HG02588 (cell line): ENCODE data around the gene TMEM253.

ENCODE experiments used
- ATAC-seq: cut with Tn5 transposase; IDR thresholded peaks from one replicate; pipeline ENCODE4 v1.9.1; 2021; ENCODE audit warnings: mild to moderate bottlenecking, moderate library complexity; ENCODE audit not compliant: unreplicated experiment

The TMEM253 gene

DNA sequence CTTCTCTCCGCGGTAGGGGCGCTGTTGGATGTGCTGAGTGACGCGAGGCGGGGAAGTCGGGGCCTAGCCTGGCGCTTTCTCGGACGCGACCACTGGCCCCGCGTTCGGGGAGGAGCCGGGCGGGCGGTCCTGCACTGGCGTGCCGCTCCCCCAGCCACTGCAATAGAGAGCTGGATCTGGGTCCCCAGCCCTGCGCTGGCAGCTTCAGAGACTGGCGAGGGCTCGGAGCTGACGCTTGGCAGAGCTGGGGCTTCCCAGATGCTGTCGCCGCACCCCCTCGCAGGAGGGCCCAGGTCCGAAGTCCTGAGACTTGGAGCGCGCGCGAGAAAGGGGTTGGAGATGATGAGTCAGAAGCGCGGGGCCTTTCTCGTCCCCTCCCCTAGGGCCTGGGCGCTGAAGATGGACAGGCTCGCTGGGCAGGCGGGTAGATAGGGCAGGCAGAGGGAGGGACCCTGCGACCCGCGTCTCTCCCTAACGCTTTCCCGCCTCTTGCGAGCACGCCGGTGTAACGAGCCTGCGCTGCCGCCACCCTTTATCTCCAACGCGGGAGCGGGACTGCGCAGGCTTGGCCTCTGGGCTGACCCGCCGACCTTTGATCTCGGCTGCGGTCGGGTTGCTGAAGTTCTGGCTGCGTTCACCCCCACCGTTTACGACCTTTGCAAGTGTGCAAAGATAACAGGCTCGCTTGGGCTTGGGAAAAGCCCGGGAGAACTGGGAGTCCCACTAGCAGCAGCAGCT lies 3.0 kb downstream of the TMEM253 start:
- ATAC-seq: peak; percentile 91

GRCh38 chr14:21104448-21105060 lies 3.7 kb downstream of the TMEM253 start:
- ATAC-seq: peak; percentile 30

GRCh38 chr14:21105095-21105494 lies 4.2 kb downstream of the TMEM253 start:
- no peak for ATAC-seq

GRCh38 chr14:21106176-21106497 lies 5.3 kb downstream of the TMEM253 start:
- ATAC-seq: no peak

GRCh38 chr14:21106498-21107282 lies 5.8 kb downstream of the TMEM253 start:
- no peak for ATAC-seq

GRCh38 chr14:21107283-21107800 lies 6.5 kb downstream of the TMEM253 start:
- no peak for ATAC-seq

GRCh38 chr14:21108791-21109190 lies 7.9 kb downstream of the TMEM253 start:
- ATAC-seq: no peak

DNA sequence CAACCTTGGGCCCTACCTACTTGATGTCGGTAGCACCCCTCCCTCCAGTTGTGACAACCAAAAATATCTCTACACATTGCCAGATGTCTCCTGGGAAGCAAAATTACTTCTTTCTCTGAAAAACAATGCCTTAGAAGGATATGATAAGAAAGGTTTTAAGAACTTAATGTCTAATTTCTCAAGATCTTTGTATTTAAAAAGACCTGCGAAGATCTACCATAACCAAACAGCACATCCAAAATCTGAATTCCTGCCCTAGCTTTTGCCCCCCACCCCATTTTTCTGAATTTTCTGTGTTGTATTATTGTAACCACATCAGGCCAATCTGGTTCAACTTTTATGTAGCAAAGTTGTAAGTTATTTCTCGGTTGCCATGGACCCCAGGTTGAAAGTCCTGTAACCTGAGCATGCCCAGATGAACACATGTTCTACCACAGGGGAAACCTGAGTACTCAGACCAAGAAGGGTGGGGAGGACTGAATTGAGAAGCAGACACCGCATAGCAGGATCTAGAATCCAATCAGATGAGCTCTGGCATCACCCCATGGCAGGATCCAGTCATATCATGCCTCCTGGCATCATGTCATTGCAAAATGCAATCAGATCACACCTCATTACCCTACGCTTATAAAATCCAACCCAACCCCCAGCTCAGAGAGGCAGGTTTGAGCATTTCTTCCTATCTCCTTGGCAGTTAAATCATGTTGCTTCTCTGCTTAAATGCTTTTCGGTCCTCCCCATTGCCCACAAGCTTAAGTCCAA lies 8.7 kb downstream of the TMEM253 start:
- no peak for ATAC-seq

- ATAC-seq: no peak
These were observed 11.4 kb downstream of the TMEM253 start for GRCh38 chr14:21112255-21112654.

DNA sequence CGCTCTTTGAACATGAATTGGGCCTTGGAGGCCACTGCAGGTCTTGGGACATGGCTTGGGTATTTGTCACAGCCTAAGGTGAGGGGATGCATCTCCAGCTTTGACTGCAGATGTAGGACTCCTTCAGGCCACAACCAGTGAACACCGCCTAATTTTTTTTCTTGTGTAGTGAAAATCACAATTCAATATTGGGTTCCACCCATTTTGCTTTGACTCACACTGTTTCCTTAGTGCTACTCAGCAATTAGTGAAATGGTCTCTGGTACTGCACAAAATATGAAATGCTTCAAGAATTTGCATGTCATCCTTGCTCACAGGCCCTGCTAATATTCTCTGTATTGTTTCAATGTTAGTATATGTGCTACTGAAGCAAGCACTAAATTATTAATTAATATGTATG lies 12.5 kb downstream of the TMEM253 start:
- ATAC-seq: no peak

DNA sequence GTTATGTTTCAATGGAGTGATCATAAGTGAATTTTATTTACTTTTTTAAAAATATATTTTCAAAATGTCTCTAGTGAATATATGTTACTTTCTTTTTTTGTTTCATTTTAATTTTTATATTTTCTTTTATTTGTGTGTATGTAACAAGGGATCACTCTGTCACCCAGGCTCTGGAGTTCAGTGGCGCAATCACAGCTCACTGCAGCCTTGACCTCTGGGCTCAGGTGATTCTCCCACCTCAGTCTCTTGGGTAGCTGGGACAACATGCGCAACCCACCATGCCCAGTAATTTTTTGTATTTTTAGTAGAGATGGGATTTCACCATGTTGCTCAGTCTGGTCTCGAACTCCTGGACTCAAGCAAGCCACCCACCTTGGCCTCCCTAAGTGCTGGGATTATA lies 18.1 kb downstream of the TMEM253 start:
- no peak for ATAC-seq

- no peak for ATAC-seq
These were observed 19.8 kb downstream of the TMEM253 start for GRCh38 chr14:21120686-21121085.

- no peak for ATAC-seq
These were observed 20.3 kb downstream of the TMEM253 start for GRCh38 chr14:21121122-21121521.

GRCh38 chr14:21123429-21123828 lies 22.6 kb downstream of the TMEM253 start:
- no peak for ATAC-seq

GRCh38 chr14:21133901-21134300 lies 33.0 kb downstream of the TMEM253 start:
- ATAC-seq: no peak

GRCh38 chr14:21136024-21136423 lies 35.2 kb downstream of the TMEM253 start:
- ATAC-seq: no peak

DNA sequence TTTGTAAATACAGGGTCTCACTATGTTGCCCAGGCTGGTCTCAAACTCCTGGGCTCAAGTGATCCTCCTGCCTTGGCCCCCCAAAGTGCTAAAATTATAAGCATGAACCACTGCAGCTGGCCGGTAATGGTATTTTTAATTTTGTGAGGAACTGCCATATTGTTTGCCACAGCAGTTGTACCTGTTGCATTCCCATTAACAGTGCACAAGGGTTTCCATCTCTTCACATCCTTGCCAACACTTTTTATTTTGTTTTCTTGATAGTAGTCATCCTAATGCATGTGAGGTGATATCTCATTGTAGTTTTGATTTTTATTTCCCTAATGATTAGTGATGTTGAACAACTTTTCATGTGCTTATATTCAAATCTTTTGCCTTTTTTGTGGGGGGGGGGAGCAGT lies 41.5 kb downstream of the TMEM253 start:
- ATAC-seq: no peak

DNA sequence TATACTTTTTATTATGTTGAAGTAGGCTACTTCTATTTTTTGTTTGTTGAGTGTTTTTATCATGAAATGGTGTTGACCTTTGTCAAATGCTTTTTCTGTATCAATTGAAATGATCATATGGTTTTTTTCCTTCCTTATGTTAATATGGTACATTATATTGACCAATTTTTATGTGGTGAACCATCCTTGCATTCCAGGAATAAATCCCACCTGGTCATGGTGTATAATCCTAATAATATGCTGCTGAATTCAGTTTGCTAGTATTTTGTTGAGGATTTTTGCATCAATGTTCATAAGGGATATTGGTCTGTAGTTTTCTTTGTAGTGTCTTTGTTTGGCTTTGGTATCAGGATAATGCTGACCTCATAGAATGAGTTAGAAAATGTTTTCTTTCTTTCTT lies 44.6 kb downstream of the TMEM253 start:
- ATAC-seq: no peak

DNA sequence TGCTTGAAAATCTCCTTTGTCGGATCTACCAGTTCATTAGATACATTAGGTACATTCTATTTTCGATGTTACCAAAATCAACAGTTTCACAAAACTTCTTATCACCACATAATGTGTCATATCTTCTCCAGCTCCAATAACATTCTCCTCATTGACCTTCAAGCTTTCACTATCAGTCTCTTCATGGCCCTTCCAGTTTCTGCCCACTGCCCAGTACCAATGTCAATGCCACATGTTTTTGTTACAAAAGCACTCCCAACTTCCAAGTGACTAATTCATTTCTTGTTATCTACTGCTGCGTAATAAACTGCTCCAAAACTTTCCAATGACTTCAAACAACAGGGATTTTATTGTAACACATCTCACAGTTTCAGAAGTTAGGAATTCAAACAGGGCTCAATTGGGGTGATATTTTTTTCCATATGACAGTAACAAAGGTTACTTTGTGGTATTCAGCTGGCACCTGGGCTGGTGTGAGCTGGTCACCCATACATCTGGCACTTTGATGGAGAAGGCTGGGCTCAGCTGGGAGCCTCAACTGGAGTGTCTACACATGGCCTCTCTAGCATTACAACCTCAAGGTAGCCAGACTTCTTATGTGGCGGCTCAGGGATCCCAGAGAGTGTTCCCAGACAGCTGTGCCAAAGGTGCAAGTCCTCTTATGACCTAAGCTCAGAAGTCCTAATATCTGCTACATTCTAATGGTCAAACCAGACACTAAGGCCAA lies 48.9 kb downstream of the TMEM253 start:
- no peak for ATAC-seq
